IgD-negative memory B cell (primary cell): ENCODE measurements around the gene VTI1A. TPM values are rescaled to one million over a fixed set of nuclear protein-coding genes. Genes with fewer than 3 reads are reported as not detected.
"Not testable (repeated sequence)": the region's sequence is repeated elsewhere in the genome, so short reads cannot be mapped to it uniquely, and the experiment has no call there.

Source experiments
- H3K27ac Mint-ChIP-seq, 3 donors: one replicate each; pipeline ENCODE4 v1.8.0; 2020 to 2022; ENCODE audit warnings: mild to moderate bottlenecking in 3 of 3, mixed read lengths in 3 of 3, moderate library complexity in 1 of 3
- H3K27me3 Mint-ChIP-seq: one replicate; pipeline ENCODE4 v1.8.0; 2021; ENCODE audit warnings: mixed read lengths
- H3K36me3 Mint-ChIP-seq: one replicate; pipeline ENCODE4 v1.8.0; 2020; ENCODE audit warnings: mild to moderate bottlenecking, mixed read lengths
- H3K4me1 Mint-ChIP-seq, 3 donors: one replicate each; pipeline ENCODE4 v1.8.0; 2020 to 2022; ENCODE audit warnings: mixed read lengths in 3 of 3, mild to moderate bottlenecking in 1 of 3
- H3K4me3 Mint-ChIP-seq, 4 donors: one replicate each; pipeline ENCODE4 v1.8.0; 2020 to 2022; ENCODE audit warnings: mild to moderate bottlenecking in 4 of 4, mixed read lengths in 4 of 4, moderate library complexity in 3 of 4
- H3K9me3 Mint-ChIP-seq, 3 donors: one replicate each; pipeline ENCODE4 v1.8.0; 2020 to 2021; ENCODE audit warnings: mixed read lengths in 3 of 3, mild to moderate bottlenecking in 1 of 3
- polyA plus RNA-seq: library from polyadenylated mRNA; unstranded; fragments of 300-500 nt; fragmentation: Illumina TruSeq; gene quantifications from one replicate; pipeline ENCODE4 v1.2.3, GENCODE V29; 2021

The VTI1A gene
- polyA plus RNA-seq, 1 donor from 2014 or later: 32.0 TPM

DNA sequence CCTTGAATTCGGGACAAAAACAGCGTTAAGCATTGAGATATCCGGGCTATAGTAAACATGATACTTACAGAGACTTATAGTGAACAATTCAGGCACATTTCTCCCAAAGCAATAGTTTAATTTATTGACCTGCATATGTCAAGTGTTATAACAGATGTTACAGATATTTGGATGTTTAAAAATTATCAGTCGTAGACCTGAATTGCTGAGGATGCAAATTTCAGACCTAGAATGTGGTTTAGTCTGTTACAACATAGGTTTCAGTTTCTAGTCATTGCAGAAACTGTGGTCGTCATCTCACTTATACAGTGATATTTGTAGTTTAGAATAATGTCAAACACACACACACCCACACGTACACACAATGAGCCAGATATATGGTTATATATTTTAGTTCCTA is 85.2 kb downstream of the VTI1A start:
- no peaks in the 10 kb centered on the region for H3K27me3 Mint-ChIP-seq
- H3K36me3 Mint-ChIP-seq: peaks cover 6% of the 10 kb centered on the region
- H3K4me3 Mint-ChIP-seq: peak overlapping the region; percentile 76 to 90 (median 84)
- peaks cover 11 to 19% (median 17%) of the 10 kb centered on the region in 3 donors for H3K4me1 Mint-ChIP-seq
- H3K9me3 Mint-ChIP-seq: peaks cover 0 to 4% (median 0%) of the 10 kb centered on the region in 3 donors
- H3K27ac Mint-ChIP-seq: peak overlapping the region in 2 of 3 donors; percentile 55 to 73

DNA sequence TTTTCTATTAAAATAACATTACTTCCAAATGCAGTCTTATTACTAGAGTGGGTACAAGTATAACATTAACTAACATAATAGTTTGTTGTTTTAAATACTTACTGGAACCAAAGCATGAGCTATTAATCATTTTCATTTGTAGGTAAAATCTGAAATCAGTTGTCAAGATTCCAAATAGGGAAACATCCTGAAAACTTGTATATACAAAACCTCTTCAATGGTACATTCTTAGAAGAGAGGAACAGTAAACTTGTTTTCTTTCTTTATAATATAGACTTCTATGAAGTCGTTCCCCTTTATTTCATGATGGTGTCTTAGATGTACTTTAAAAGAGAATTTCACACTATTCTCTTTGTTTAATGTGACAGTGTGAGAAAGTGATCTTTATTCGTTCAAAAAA is 85.9 kb downstream of the VTI1A start:
- Mint-ChIP-seq H3K27ac (no peak overlapping the region), H3K36me3 (peaks cover 6% of the 10 kb centered on the region), H3K4me3 (no peak overlapping the region), H3K27me3 (no peaks in the 10 kb centered on the region), H3K9me3 (peaks cover 0 to 4% (median 0%) of the 10 kb centered on the region in 3 donors), H3K4me1 (peaks cover 11 to 19% (median 17%) of the 10 kb centered on the region in 3 donors)

DNA sequence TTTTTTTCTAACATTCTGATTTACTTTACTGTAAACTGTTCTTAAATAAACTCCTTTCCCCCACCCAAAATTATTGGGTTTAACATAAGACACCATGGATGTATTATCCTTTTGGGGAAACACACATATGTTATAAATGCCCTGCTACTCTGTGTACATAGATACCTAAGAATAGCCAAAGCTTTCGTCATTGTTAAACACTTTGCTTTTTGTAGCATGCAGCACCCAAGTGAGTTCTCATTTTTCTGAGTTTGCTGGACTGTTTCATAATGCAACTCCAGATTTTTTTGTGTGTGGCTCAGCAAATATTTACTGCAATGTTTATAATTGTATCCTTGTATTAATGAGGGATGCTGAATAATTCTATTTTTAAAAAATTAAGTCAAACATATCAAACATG is 86.9 kb downstream of the VTI1A start:
- H3K27ac Mint-ChIP-seq: no peak overlapping the region
- peaks cover 11 to 19% (median 17%) of the 10 kb centered on the region in 3 donors for H3K4me1 Mint-ChIP-seq
- H3K36me3 Mint-ChIP-seq: peaks cover 5% of the 10 kb centered on the region
- H3K4me3 Mint-ChIP-seq: peak overlapping the region in 1 of 4 donors; percentile 23
- H3K27me3 Mint-ChIP-seq: no peaks in the 10 kb centered on the region
- peaks cover 0 to 4% (median 0%) of the 10 kb centered on the region in 3 donors for H3K9me3 Mint-ChIP-seq

DNA sequence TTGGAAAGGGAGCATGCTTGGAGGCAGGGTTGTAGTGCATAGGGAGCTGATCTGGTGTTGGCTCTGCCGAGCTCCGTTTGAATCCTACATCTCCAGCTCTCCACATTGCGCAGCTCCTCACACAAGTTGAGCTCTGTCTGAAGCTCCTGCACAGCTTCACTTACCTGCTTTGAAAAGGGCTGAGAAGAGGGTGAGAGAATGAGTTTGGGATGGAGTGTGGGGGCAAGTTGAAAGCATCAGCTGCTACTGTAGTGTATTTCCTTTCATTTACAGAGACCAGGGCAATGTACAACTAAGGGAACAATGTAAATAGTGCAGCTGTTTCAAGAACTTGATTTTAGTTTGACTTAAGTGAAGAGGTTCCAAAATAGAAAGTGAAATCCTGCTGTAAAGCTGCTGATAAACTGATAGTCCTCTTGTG is 88.5 kb downstream of the VTI1A start:
- Mint-ChIP-seq H3K4me3 (no peak overlapping the region), H3K9me3 (peaks cover 0 to 2% (median 0%) of the 10 kb centered on the region in 3 donors), H3K4me1 (peaks cover 8 to 18% (median 17%) of the 10 kb centered on the region in 3 donors), H3K36me3 (peaks cover 7% of the 10 kb centered on the region), H3K27ac (no peak overlapping the region), H3K27me3 (no peaks in the 10 kb centered on the region)

DNA sequence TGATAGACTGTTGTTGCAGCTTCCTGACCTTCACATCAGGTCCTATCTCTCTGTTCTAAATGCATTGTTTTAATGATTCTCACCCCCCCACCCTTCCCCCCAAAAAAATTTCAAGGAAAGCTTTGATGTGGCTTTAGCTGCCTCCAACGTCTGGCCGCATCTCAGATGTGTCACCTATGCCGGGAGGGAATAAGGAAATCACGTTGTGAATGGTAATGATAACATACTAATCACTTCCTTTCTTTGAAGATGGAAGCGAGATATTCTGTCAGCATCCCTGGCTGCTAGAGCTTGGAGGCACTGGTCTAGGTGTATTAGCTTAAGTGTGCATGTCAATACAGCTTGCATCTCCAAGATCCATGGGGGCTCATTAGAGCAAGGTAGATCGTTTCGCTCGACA is 89.6 kb downstream of the VTI1A start:
- Mint-ChIP-seq H3K4me3 (no peak overlapping the region), H3K27ac (no peak overlapping the region), H3K36me3 (peaks cover 7% of the 10 kb centered on the region), H3K4me1 (peaks cover 5 to 11% (median 9%) of the 10 kb centered on the region in 3 donors), H3K9me3 (no peaks in the 10 kb centered on the region), H3K27me3 (no peaks in the 10 kb centered on the region)

DNA sequence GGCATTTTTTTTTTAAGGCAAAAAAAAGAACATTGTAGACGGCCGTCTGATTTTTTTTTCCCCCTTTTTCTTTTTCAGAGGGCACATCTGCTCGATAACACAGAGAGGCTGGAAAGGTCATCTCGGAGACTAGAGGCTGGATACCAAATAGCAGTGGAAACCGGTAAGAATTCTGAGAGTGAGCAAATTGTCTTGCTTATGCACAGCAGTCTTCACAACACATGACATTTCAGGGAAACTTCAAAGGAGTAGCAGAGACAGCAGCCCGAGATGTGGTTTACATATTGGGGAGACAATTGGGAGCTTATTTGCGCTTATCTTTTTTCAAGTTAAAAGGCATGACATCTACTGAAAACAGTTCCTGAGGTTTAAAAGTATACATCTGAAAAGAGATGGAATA is 91.2 kb downstream of the VTI1A start:
- Mint-ChIP-seq H3K9me3 (peaks cover 2 to 3% (median 3%) of the 10 kb centered on the region in 3 donors), H3K36me3 (peaks cover 11% of the 10 kb centered on the region), H3K4me3 (no peak overlapping the region), H3K27me3 (no peaks in the 10 kb centered on the region), H3K27ac (no peak overlapping the region), H3K4me1 (peaks cover 0 to 5% (median 4%) of the 10 kb centered on the region in 3 donors)

DNA sequence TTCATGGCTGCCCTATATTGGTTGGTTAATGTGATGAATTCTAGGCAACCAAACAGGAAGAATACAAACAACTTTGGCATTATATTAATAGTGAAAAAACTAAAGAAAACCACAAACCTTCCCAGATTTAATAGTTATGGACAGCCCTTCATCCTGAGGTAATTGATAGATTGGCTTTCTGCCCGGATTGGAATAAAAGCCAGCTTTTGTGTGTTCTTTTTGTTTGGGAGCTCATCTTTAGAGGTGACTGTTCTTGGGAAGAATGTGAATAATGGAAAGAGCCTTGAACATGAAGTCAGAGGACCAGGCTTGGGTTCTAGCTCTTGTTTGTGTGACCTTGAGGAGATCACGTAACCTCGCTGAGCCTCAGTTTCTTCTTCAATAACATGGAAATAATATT is 92.3 kb downstream of the VTI1A start:
- no peak overlapping the region for H3K4me3 Mint-ChIP-seq
- peaks cover 11% of the 10 kb centered on the region for H3K36me3 Mint-ChIP-seq
- peaks cover 2 to 7% (median 3%) of the 10 kb centered on the region in 3 donors for H3K9me3 Mint-ChIP-seq
- H3K27me3 Mint-ChIP-seq: no peaks in the 10 kb centered on the region
- H3K4me1 Mint-ChIP-seq: peaks cover 0 to 5% (median 4%) of the 10 kb centered on the region in 3 donors
- H3K27ac Mint-ChIP-seq: no peak overlapping the region

DNA sequence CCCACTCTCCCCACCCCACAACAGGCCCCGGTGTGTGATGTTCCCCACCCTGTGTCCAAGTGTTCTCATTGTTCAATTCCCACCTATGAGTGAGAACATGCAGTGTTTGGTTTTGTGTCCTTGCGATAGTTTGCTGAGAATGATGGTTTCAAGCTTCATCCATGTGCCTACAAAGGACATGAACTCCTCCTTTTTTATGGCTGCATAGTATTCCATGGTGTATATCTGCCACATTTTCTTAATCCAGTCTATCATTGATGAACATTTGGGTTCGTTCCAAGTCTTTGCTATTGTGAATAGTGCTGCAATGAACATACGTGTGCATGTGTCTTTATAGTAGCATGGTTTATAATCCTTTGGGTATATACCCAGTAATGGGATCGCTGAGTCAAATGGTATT is 95.8 kb downstream of the VTI1A start:
- H3K4me3 Mint-ChIP-seq, H3K27ac Mint-ChIP-seq, H3K9me3 Mint-ChIP-seq, H3K27me3 Mint-ChIP-seq: not testable (repeated sequence)
- Mint-ChIP-seq H3K36me3 (peaks cover 13% of the 10 kb centered on the region), H3K4me1 (peaks cover 6 to 15% (median 9%) of the 10 kb centered on the region in 3 donors)

DNA sequence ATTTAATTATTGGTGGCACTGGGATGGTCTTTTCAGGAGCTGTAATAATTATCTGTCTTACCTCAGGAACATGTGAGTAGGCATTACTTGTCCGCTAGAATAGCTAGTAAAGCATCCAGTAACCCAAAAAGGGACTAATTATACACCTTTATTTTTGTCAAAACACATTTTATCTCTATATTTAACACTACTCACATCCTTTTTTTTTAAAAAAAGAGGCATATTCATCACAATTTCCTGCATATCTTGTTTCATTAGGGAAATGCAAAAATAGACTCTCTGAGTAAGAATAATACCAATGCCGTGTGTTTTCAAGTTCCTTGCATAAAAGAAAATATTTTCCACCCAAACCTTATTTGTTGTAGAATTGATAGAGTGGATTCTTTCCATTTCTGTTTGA is 99.5 kb downstream of the VTI1A start:
- peak overlapping the region in 2 of 4 donors; percentile 35 to 39 for H3K4me3 Mint-ChIP-seq
- H3K4me1 Mint-ChIP-seq: peaks cover 6 to 15% (median 9%) of the 10 kb centered on the region in 3 donors
- H3K27ac Mint-ChIP-seq: no peak overlapping the region
- H3K9me3 Mint-ChIP-seq: peaks cover 2 to 7% (median 3%) of the 10 kb centered on the region in 3 donors
- no peaks in the 10 kb centered on the region for H3K27me3 Mint-ChIP-seq
- H3K36me3 Mint-ChIP-seq: peaks cover 11% of the 10 kb centered on the region

DNA sequence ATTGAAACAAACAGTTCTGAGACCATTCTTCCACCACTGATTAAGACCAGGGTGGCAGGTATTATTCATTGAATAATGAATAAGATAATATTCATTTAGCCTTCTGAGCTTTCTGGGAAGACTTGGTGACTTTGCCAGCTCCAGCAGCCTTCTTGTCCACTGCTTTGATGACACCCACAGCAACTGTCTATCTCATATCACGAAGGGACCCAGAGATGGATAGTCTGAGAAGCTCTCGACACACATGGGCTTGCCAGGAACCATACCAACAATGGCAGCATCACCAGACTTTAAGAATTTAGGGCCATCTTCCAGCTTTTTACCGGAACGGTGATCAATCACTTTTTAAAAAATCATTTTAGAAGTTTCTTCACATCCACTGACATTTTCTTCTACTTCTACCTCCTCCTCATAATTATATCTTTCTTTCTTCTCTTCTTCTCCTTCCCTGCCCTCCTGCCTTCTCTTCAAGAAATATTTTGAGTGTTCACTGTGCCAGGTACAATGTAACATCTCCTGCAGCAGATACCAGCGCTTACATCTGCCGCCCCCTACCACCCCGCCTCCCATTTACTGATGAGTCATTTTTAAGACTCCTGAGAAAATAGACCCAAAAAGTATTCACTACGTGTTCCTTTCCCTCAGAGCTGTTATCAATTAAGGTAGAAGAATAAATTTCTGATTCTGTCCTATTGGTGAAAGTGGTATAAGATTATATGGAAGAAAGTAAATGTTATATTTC is 101.7 kb downstream of the VTI1A start:
- H3K27ac Mint-ChIP-seq: no peak overlapping the region
- H3K27me3 Mint-ChIP-seq: no peaks in the 10 kb centered on the region
- H3K4me3 Mint-ChIP-seq: no peak overlapping the region
- H3K9me3 Mint-ChIP-seq: peaks cover 0 to 4% (median 2%) of the 10 kb centered on the region in 3 donors
- H3K36me3 Mint-ChIP-seq: peaks cover 8% of the 10 kb centered on the region
- H3K4me1 Mint-ChIP-seq: peaks cover 6 to 15% (median 9%) of the 10 kb centered on the region in 3 donors

DNA sequence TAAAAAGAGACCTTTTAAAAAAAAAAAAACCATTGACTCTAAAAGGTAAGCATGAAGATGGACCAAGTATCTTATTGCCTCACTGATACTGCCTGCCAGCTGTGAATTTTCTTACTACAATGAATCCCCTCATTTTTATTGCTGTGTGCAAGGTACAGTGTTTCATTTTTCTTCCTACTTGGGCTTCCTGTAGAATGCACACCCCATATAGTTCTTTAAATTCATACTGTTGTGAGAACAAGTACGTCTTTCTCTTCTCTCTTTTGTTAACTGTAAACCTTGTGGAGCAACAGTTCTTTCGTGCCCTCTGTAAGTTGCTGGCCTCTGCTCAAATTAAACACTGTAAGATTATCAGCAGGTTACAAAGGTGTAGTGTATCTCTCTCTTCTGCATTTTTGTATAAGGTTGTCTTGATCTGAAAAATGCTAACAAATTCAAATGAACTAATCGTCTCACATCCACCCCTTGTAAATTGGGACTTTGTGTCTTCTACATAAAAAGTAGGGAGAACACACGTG is 105.6 kb downstream of the VTI1A start:
- H3K27ac Mint-ChIP-seq: no peak overlapping the region
- peaks cover 12% of the 10 kb centered on the region for H3K36me3 Mint-ChIP-seq
- no peaks in the 10 kb centered on the region for H3K4me1 Mint-ChIP-seq
- H3K9me3 Mint-ChIP-seq: peaks cover 0 to 4% (median 0%) of the 10 kb centered on the region in 3 donors
- H3K4me3 Mint-ChIP-seq: no peak overlapping the region
- no peaks in the 10 kb centered on the region for H3K27me3 Mint-ChIP-seq

DNA sequence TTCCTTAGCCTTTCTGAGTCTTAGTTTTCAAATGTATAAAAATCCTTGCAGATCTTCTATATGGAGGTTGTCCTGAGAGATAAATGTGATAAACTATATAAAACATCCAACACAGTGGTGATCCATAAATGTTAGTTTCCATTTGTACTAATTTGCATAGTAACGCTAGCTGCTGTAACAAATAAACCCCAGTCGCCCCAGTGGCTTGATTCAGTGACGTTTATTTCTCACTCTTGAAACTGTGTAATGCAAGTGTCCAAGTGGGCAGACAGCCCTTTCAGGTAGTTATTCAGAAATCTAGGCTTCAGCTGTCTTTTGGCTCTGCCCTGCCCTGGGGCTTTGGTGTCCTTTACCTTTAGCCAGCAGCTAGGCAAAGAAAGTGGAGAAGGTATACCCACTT is 106.3 kb downstream of the VTI1A start:
- Mint-ChIP-seq H3K4me3 (no peak overlapping the region), H3K36me3 (peaks cover 12% of the 10 kb centered on the region), H3K9me3 (peaks cover 0 to 4% (median 0%) of the 10 kb centered on the region in 3 donors), H3K4me1 (no peaks in the 10 kb centered on the region), H3K27me3 (no peaks in the 10 kb centered on the region), H3K27ac (no peak overlapping the region)

DNA sequence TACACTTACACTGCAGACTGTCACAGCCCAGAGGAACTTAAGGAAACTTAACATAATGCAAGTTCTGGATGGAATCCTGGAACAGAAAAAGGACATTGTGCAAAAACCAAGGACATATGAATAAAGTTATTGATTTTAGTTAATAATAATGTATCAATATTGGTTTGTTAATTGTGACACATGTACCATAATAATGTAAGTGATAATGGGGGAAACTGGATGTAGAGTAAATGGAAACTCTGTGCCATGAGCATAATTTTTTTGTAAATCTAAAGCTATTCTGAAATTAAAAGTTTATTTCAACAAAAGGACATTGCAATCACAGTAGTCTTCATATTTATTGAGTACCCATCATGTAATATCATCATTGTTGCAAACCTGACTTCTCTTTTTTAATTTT is 107.2 kb downstream of the VTI1A start:
- H3K4me1 Mint-ChIP-seq: no peaks in the 10 kb centered on the region
- H3K4me3 Mint-ChIP-seq: no peak overlapping the region
- no peak overlapping the region for H3K27ac Mint-ChIP-seq
- peaks cover 12% of the 10 kb centered on the region for H3K36me3 Mint-ChIP-seq
- H3K9me3 Mint-ChIP-seq: peaks cover 0 to 4% (median 0%) of the 10 kb centered on the region in 3 donors
- H3K27me3 Mint-ChIP-seq: no peaks in the 10 kb centered on the region

DNA sequence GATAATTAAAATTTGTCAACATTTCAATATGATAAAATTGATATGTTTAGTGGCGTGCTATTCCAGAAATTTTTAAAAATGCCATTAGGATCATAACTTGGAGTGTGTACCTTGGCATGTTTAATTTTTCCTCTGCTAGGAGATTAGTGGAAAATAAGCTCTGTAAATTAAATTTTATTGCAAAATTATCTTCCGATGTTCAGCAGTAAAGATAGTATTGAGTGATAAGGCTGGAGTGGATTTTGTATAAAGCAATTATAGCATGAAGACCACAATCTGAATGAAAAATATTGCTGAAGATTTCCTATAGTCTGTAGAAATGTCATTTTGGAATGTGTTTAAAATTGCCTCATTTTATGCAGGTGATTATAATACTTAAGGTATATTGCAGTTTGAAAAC is 110.2 kb downstream of the VTI1A start:
- H3K36me3 Mint-ChIP-seq: peaks cover 10% of the 10 kb centered on the region
- H3K9me3 Mint-ChIP-seq: peaks cover 0 to 4% (median 0%) of the 10 kb centered on the region in 3 donors
- H3K4me3 Mint-ChIP-seq: no peak overlapping the region
- H3K27me3 Mint-ChIP-seq: no peaks in the 10 kb centered on the region
- no peak overlapping the region for H3K27ac Mint-ChIP-seq
- H3K4me1 Mint-ChIP-seq: peaks cover 0 to 2% (median 0%) of the 10 kb centered on the region in 3 donors

DNA sequence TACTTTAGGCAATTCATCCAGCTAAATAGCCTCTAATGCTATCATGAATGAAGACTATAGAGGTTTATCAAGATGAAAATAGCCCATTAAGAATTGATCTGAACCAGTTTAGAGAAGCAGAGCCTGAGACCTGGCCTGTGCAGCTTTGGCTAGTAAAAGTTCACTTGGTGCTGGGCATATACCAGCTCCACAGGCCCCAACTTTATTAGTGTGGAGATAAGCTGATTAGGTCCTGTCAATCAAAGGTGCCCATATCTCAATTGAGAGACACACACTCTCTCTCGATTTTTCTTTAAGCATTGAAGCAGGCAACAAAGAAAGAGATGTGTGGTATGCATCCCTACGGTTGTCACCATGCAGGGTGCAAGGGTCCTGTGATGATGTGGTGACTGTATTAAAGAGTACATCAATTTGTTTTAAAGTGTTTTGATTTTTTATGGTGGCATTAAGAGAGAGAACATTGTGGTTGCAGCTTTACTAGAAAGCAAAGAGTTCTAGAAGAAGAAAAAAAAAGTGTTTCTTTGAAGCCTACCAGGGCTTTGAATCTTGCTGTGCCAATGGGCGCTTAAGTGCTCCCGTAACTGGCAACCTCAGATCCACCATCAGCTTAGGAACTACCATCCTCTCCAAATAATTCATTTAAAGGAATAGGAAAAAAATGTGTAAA is 111.6 kb downstream of the VTI1A start:
- Mint-ChIP-seq H3K36me3 (peaks cover 11% of the 10 kb centered on the region), H3K4me3 (no peak overlapping the region), H3K27me3 (no peaks in the 10 kb centered on the region), H3K9me3 (no peaks in the 10 kb centered on the region), H3K27ac (no peak overlapping the region), H3K4me1 (peaks cover 0 to 2% (median 0%) of the 10 kb centered on the region in 3 donors)
